GM21360 (cell line): ENCODE results near the gene TCTN3.
"Not testable (repeated sequence)": the region's sequence is repeated elsewhere in the genome, so short reads cannot be mapped to it uniquely, and the experiment has no call there.

Experiments used
- ATAC-seq: cut with Tn5 transposase; IDR thresholded peaks from one replicate; pipeline ENCODE4 v1.9.1; 2021; ENCODE audit warnings: mild to moderate bottlenecking, moderate library complexity; ENCODE audit not compliant: unreplicated experiment

TCTN3 gene

GRCh38 chr10:95691281-95691680, 2.4 kb downstream of the TCTN3 start:
- ATAC-seq: no peak

DNA sequence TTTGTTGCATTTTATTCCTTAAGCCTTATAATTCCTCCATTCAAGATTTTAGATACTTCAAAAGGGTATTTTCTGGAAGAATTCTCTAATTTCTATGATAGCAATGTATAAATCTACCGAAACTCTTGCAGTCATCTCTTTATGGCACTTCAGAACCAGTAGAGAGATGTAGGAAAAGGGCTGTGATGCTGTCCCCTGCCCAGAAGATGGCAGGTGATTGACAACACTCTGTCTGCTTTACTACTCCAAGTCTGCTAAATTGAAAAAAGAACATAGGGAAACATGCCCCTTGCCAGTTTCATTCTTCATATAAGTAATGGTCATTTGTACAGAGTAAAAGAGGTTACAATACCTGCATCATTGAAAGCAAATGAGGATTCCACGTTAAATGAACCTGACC, 5.1 kb downstream of the TCTN3 start:
- no peak for ATAC-seq

DNA sequence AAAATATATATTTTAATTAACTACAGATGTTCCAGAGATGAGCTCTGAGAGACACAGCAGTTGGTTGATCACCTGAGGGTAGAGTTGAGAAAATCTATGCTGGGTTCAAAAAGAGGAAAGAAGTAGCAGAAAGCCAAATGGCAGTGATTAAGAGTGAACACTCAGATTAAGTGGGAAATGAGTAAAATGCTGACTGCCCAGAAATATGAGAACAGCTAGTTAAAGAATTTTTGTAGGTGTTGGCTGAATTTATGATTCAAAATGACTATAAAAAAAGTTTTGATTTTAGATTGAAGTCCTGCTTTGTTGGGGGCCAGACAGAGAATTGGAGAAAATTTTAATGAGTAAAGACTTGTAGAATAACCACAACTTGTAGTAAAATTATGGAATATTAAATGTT, 9.8 kb downstream of the TCTN3 start:
- ATAC-seq: no peak

DNA sequence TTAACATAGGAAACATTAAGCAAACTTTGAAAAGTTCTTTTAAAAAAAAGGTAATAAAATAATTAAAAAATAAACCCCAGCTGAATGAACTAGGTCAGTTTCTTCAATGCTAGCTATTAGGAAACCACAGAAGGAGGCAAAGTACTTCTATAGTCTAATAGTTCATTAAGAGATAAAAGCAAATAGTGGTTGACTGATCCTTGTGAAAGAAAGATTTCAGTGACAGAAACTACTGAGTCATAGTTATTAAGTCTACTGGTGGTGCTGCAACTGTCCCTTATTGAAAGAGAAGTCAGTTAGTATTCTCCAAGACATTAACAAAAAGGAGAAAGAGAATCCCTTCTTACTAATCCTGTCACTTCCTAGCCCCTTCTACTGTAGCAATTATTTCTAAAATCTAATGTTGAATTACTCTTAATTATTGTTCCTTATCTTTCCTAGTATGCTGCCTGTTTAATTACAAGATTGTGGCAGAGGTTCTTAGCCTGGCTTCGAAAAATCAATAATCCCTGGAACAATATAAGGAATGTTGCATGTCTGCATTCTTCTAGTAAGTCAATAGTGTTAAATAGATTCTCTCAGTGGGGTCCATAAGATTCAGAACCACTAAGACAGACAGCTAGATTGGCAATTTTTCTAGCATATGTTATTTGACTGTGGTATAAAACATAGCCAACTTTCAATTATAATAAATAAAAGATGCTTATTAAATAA, 18.2 kb downstream of the TCTN3 start:
- no peak for ATAC-seq

GRCh38 chr10:95674643-95675042, 19.1 kb downstream of the TCTN3 start:
- no peak for ATAC-seq

DNA sequence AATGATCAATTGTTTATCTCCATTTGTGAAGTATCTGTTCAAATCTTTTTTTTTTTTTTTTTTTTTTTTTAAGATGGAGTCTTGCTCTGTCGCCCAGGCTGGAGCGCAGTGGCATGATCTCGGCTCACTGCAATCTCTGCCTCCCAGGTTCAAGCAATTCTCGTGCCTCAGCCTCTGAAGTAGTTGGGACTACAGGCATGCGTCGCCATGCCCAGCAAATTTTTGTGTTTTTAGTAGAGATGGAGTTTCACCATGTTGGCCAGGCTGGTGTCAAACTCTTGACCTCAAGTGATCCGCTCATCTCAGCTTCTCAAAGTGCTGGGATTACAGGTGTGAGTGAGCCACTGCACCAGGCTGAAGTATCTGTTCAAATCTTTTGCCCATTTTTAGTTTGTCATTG, 21.1 kb downstream of the TCTN3 start:
- not testable (repeated sequence) for ATAC-seq

GRCh38 chr10:95664543-95664942, 29.2 kb downstream of the TCTN3 start:
- no peak for ATAC-seq

- no peak for ATAC-seq
These were observed 30.2 kb downstream of the TCTN3 start for GRCh38 chr10:95663496-95663895.

DNA sequence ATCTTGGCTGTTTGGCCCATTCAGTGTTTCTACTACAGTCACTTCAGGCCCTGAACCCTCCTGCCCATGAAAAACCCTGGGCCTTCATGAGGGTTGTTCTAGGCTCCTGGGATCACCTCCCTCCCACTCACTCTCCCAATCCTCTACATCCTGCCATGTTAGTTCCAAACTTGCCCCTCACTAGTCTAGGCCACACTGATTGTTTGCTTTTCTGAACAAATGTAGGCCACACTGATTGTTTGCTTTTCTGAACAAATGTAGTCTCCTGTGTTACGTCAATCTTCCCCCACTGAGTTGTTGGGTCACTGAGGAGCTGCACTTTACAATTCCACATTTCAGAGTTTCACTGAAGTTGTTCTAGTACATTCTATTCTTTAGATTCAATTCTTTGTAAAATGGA, 31.9 kb downstream of the TCTN3 start:
- no peak for ATAC-seq

DNA sequence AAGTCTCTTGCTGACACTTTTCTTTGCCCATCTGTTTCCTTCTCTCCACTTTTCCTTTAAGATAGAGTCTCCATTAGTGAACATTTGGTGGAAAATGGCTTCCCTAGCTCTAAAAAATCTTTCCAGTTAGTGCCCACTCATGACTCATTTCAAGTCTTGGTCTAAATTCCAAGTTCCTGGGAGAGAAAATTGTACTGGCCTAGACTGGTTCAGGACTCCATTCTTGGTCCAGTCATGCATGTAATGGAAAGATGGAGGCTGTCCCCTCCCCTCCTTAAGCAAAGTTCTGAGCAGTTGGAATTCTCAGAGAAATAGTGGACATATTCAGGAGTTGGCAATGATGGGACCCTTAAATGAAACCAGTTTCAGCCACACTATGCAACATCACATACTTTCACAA, 33.4 kb downstream of the TCTN3 start:
- ATAC-seq: no peak

GRCh38 chr10:95657250-95657649, 36.5 kb downstream of the TCTN3 start:
- no peak for ATAC-seq

DNA sequence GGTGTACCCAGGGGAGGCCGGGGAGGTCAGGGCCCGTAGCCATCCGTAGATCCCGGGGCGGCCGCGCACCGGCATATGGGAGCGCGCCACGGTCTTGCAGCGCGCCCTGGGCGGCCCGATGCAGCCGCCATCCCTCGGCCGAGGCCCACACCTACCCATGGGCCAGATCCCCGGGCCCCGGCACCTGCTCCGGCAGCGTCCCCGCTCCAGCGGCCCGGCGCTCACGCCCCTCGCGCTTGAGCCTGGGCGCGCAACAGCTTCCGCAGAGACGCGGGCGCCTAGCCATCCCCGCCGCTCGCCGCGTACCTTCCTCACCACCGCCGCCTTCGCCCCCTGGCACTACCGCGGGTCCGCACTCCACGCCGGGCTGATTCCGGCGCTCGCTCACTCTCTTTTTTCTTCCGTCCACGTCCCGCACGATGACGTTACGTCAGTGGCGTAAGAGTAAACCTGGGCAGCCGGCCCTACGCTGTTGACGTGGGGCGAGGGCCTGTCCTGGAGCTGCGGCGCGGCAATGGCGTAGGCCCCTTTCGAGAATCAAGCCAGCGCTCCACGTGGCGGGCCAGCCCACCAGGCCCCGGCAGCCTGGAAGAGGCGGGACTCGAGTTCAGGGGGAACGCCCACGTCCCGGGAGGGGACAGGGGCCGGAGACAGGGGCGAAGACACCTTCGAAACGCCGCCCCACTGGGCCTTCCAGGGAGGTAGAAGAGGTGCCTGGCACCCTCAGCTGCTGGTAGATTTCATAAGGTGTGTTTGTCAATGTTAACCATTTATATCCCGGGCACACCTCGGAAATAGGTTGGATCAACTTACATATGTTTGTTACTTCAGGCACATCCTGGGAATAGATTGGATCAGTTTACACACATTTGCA, 37.2 kb downstream of the TCTN3 start, which contains the start of gene ALDH18A1:
Gene ALDH18A1 (minus strand): TSS at position 421 of the 874 bp plus-strand sequence. CDS start 3,334 bp downstream, outside the sequence.
- ATAC-seq: peak; percentile 83

DNA sequence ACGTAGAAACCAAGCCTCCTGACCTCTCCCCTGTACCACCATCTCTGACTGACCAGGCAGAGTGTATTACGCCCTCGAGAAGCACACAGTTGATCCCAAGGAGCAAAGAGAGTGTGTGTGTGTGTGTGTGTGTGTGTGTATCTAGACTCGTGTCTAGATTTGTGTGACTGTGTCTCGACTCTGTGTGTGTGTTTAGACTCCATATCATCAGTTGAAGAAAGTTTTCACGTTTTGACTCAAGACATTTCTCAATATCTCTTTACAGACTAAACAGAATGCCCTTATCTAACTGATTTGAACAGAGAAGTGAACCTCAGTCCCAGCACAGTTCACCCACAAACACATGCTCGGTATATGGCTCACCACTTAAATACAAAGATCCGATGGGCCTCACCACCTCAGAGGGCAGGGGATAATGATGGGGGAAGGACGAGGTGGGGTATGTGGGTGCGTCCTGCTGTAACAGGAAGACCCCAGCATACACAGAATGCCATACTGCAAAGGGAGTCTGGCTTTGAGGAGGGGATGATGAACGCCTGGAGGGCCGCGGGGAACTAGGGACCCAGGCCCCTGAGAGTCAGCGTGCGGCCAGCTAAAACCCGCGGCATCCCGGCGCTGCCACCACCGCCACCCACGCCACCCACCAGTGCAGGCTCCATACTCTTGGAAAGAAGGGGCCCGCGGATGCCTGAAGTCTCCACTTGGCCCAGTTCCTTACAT, 38.0 kb downstream of the TCTN3 start:
- ATAC-seq: peak; percentile 20

DNA sequence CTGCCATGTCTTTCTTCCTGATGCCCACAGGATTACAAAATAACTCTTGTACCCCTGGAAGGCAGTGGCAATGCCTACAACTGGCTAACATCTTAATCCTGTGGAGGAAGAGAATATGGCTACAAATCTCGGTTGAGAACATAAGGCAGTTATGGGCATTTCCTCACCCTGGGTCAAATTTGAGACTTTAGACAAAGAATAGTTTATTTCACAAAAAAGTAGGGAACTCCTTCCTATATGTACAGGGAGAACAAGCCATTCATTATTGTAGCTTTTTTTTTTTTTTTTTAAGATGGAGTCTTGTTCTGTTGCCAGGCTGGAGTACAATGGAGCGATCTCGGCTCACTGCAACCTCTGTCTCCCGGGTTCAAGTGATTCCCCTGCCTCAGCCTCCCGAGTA, 39.8 kb downstream of the TCTN3 start:
- ATAC-seq: no peak

DNA sequence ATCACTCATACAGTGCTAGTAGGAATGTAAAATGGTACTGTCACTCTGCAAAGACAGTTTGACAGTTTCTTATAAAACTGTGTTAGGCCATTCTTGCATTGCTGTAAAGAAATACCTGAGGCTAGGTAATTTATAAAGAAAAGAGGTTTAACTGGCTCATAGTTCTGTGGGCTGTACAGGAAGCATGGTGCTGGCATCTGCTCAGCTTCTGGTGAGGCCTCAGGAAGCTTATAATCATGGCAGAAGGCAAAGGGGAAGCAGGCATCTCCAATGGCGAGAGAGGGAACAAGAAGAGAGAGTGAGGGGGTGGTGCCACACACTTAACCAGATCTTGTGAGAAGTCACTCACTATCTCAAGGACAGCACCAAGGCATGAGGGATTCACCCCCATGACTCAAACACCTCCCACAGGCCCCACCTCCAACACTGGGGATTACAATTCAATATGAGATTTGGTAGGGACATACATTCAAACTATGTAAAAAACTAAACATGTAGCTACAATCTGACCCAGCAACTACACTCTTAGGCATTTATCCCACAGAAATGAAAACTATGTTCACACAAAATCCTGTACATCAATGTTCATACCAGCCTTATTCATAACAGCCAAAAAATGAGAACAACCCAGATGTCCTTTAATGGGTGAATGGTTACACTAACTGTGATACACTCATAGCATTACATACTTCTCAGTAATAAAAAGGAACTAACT, 42.2 kb downstream of the TCTN3 start:
- ATAC-seq: no peak

- no peak for ATAC-seq
These were observed 43.5 kb downstream of the TCTN3 start for GRCh38 chr10:95650232-95650631.

DNA sequence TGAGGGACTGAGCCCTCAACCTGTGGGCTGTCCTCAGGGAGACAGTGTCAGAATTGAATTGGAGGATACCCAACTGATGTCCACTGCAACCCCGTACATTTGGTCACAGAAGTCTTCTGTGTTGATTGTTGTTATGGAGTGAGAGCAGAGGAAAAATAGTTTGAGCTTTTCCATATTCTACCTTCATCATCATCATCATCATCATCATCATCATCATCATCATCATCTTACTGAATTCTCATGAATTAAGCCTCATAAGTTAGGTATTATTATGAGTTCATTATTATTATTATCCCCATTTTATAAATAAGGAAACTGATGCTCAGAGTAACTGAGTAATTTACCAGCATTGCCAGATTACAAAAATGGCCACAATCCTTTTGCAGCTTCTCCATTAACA, 45.6 kb downstream of the TCTN3 start:
- no peak for ATAC-seq

DNA sequence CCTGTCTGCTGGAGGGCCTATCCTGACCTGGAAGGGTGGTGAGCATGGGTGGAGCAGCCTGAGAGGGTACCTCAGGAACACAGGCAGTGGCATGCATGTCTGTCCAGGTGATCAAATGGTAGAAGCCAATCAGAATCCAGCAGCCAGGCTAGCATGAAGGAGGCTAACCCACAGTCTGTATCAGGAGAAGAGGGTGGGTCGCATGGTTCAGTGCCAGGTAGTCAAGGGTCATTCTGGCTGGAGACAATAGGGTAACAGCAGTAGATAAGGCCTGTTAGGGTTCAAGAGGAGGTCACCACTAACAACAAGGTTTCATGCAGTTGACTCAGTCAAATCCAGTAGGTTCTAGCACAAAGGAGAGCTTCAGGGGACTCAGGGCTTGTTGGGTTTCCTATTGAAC, 47.6 kb downstream of the TCTN3 start:
- no peak for ATAC-seq

DNA sequence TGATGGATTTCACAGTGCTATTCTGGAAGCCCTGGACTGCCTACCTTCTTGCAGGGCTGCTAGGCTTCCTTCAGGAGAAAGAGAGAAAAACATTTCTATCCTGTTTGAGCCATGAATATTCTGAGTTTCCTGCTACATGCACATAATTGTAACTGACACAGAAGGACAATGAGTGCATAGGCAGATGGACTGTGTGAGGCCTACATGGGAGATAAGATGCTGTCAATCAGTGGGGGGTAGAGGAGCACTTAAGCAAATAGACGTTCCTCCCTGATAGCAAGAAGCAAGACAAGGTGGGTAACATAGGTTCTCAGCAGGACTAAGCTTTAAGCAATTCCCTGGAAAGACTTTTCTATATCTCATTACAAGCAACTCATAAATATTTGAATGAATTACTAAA, 48.8 kb downstream of the TCTN3 start:
- ATAC-seq: no peak

DNA sequence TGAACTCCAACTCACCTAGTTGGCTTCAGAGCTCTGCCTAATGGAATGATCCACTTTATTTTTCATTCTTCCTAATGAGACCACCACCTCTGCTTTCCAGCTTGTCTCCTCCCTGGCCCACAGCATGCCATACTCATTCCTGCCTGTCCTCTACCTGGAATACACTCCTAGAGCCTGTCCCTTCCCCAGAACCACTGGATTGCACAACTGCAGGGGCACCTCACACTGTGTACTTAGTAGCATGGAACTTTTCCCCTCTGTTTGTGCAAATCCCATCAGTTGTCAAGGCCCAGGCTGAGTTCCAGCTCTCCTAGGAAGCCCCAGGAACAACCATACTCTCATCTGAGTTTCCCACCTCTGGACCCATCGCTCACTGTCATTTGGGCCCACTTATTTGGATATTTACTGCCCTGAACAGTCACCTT, 52.8 kb downstream of the TCTN3 start:
- ATAC-seq: no peak

DNA sequence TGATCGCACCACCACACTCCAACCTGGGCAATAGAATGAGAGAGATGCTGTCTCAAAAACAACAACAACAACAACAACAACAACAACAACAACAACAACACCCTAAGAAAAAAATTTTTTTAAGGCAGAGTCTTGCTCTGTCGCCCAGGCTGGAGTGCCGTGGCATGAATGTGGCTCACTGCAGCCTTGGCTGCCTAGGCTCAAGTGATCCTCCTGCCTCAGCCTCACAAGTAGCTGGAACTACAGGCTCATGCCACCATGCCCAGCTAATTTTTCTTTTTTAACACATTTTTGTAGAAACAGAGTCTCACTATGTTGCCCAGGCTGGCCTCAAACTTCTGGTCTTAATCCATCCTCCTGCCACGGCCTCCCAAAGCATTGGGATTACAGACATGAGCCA, 55.8 kb downstream of the TCTN3 start:
- no peak for ATAC-seq
